Measurements from ENCODE around the gene NGEF.

The NGEF gene

GRCh38 chr2:233044974-233045605, 32.0 kb upstream of the NGEF start:
- no peak for DNase-seq

- DNase-seq = no peak
Measured at GRCh38 chr2:233042549-233042948, 29.5 kb upstream of the NGEF start.

- DNase-seq = no peak
Measured at GRCh38 chr2:233041722-233042323, 28.8 kb upstream of the NGEF start.

GRCh38 chr2:233040571-233040970, 27.5 kb upstream of the NGEF start:
- DNase-seq = no peak

GRCh38 chr2:233039846-233040530, 26.9 kb upstream of the NGEF start:
- no peak for DNase-seq

- no peak for DNase-seq
Measured at GRCh38 chr2:233039212-233039845, 26.3 kb upstream of the NGEF start.

GRCh38 chr2:233037078-233037477, 24.0 kb upstream of the NGEF start:
- DNase-seq = no peak

GRCh38 chr2:233036162-233036838, 23.2 kb upstream of the NGEF start:
- no peak for DNase-seq

GRCh38 chr2:233035426-233036161, 22.5 kb upstream of the NGEF start:
- DNase-seq = no peak

- DNase-seq = no peak
Measured at GRCh38 chr2:233034091-233034882, 21.2 kb upstream of the NGEF start.

GRCh38 chr2:233033672-233034071, 20.6 kb upstream of the NGEF start:
- DNase-seq = no peak

GRCh38 chr2:233032551-233033320, 19.7 kb upstream of the NGEF start, which contains the start of gene NEU2:
Gene NEU2, plus strand, starts transcription at chr2:233032672. Its CDS starts 0 bp downstream, at chr2:233032672.
- DNase-seq = no peak

GRCh38 chr2:233031556-233032500, 18.8 kb upstream of the NGEF start:
- DNase-seq = no peak

GRCh38 chr2:233029321-233029720, 16.3 kb upstream of the NGEF start:
- DNase-seq = no peak

GRCh38 chr2:233026198-233026813, 13.2 kb upstream of the NGEF start:
- DNase-seq = no peak

- no peak for DNase-seq
Measured at GRCh38 chr2:233025706-233026105, 12.7 kb upstream of the NGEF start.

GRCh38 chr2:233023761-233024410, 10.8 kb upstream of the NGEF start:
- DNase-seq = no peak

GRCh38 chr2:233023007-233023760, 10.1 kb upstream of the NGEF start:
- no peak for DNase-seq

All from femur (tissue), 1 donor.